SK-N-SH treated with all-trans-retinoic acid at 6 μM for 48 hours (cell line): ENCODE measurements around the gene FOLR2.

ENCODE experiments used
- ARNTL ChIP-seq: fragments of 450-650 bp; formaldehyde crosslinking; IDR thresholded peaks from 2 replicates; pipeline ENCODE4 v1.5.0; 2020; ENCODE audit warnings: low read depth, mild to moderate bottlenecking, moderate library complexity, borderline replicate concordance
- TF ChIP-seq, protein P1 (sequence below): fragments of 250-450 bp; sonication (Bioruptor Pico); IDR thresholded peaks from 2 replicates; pipeline ENCODE4 v1.5.1; 2021; ENCODE audit warnings: mild to moderate bottlenecking, moderate library complexity
- TF ChIP-seq, protein P2 (sequence below): fragments of 250-450 bp; sonication (Bioruptor Pico); IDR thresholded peaks from 2 replicates; pipeline ENCODE4 v1.8.0; 2020; ENCODE audit warnings: mild to moderate bottlenecking, moderate library complexity, borderline replicate concordance

DNA sequence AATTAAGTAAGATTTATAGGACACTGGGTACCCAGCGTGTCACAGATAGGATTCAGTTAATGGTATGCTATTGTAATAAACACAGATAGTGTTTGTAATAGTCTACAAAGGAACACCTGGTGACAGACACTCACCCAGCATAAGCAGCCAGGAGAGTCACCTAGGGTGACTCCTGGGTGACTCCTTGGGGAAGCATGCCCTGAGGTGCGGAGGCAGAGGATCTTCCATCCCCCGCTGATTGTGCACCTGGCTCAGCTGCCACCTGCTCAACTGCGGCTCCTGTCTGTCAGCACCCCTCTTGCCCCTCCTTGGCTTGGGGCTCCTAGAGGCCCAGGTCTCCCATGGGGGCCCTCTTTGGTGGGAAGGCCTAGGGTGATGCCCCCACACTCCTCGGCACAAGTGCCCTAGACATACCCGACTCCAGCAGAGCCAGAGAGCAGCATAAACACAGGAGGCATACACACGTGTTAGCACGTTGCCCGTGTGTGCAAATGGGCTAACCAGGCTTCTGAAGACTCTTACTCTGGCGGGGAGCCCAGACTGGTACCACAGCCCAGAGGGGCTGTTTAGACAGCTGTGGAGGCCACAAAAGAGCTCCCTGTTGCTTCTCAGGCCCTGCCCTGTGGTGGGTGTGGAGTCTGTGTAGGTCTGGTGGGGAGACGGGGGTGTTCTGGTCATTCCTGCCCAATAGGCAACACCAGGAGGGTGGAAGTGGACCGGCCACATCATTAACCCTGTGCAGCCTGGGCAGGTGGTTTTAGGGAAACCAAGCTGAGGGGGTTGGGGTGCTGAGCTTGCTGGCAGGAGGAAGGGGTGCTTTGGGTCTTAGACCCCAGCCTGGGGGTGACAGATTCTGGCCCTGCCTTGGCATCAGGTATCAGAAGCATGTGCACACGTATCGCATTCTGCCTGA is 11.0 kb downstream of the FOLR2 start:
- TF ChIP-seq ARNTL, result no peak
- TF ChIP-seq, protein P1, sequence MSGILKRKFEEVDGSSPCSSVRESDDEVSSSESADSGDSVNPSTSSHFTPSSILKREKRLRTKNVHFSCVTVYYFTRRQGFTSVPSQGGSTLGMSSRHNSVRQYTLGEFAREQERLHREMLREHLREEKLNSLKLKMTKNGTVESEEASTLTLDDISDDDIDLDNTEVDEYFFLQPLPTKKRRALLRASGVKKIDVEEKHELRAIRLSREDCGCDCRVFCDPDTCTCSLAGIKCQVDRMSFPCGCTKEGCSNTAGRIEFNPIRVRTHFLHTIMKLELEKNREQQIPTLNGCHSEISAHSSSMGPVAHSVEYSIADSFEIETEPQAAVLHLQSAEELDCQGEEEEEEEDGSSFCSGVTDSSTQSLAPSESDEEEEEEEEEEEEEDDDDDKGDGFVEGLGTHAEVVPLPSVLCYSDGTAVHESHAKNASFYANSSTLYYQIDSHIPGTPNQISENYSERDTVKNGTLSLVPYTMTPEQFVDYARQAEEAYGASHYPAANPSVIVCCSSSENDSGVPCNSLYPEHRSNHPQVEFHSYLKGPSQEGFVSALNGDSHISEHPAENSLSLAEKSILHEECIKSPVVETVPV (CRISPR knock-in tag), result no peak
- TF ChIP-seq, protein P2, sequence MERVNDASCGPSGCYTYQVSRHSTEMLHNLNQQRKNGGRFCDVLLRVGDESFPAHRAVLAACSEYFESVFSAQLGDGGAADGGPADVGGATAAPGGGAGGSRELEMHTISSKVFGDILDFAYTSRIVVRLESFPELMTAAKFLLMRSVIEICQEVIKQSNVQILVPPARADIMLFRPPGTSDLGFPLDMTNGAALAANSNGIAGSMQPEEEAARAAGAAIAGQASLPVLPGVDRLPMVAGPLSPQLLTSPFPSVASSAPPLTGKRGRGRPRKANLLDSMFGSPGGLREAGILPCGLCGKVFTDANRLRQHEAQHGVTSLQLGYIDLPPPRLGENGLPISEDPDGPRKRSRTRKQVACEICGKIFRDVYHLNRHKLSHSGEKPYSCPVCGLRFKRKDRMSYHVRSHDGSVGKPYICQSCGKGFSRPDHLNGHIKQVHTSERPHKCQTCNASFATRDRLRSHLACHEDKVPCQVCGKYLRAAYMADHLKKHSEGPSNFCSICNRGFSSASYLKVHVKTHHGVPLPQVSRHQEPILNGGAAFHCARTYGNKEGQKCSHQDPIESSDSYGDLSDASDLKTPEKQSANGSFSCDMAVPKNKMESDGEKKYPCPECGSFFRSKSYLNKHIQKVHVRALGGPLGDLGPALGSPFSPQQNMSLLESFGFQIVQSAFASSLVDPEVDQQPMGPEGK (CRISPR knock-in tag), result no peak
